HepG2 (cell line): Measurements from ENCODE around the gene PGRMC1. TPM values are rescaled to one million over a fixed set of nuclear protein-coding genes. Genes with fewer than 3 reads are reported as not detected.

ENCODE experiments used
- ESRRA ChIP-seq: sonication (generic); formaldehyde crosslinking; IDR thresholded peaks from 2 replicates; pipeline ENCODE4 v1.5.1; 2020; ENCODE audit warnings: mild to moderate bottlenecking, low read depth, missing genetic modification reagents
- MTA1 ChIP-seq: sonication (generic); formaldehyde crosslinking; IDR thresholded peaks from 2 replicates; pipeline ENCODE4 v1.4.0; 2020; ENCODE audit warnings: missing genetic modification reagents, mild to moderate bottlenecking, borderline replicate concordance
- MTERF4 ChIP-seq: sonication (generic); formaldehyde crosslinking; IDR thresholded peaks from 2 replicates; pipeline ENCODE4 v1.8.0; 2023; ENCODE audit warnings: mild to moderate bottlenecking, missing genetic modification reagents
- STAG1 ChIP-seq: sonication (generic); formaldehyde crosslinking; IDR thresholded peaks from 2 replicates; pipeline ENCODE4 v1.4.0; 2020; ENCODE audit warnings: missing genetic modification reagents
- ZNF33A ChIP-seq: sonication (generic); formaldehyde crosslinking; IDR thresholded peaks from 2 replicates; pipeline ENCODE4 v1.5.1; 2020; ENCODE audit warnings: missing genetic modification reagents, mild to moderate bottlenecking, moderate library complexity, borderline replicate concordance
- ZNF510 ChIP-seq: sonication (generic); formaldehyde crosslinking; IDR thresholded peaks from 2 replicates; pipeline ENCODE4 v1.4.0; 2020; ENCODE audit warnings: low read depth, mild to moderate bottlenecking, missing genetic modification reagents
- polyA plus RNA-seq, 8 experiments: library from polyadenylated mRNA; depleted of rRNA in 3 of 8; stranded (reverse) in 7 of 8; unstranded in 1 of 8; fragments of >200 nt; fragmentation: Illumina TruSeq in 4 of 8; extraction: Trizol in 4 of 8; gene quantifications; 2 replicates each; pipeline versions ENCODE4 v1.2.1 to v1.2.3, GENCODE V29; 2011 to 2016; ENCODE audit warnings: low read depth in 4 of 8, missing spikeins in 1 of 8, mixed read lengths in 1 of 8; ENCODE audit not compliant: insufficient read depth in 1 of 8
- total RNA-seq, 5 experiments: library from RNA; depleted of rRNA; stranded (reverse); fragments of >200 nt; fragmentation: Illumina TruSeq; extraction: Trizol; gene quantifications; 2 replicates each; pipeline ENCODE4 v1.2.3, GENCODE V29; 2016; ENCODE audit warnings: low read depth in 1 of 5
- TF ChIP-seq, protein P1 (sequence below): sonication (generic); formaldehyde crosslinking; IDR thresholded peaks from 2 replicates; pipeline ENCODE4 v1.5.0; 2020; ENCODE audit warnings: mild to moderate bottlenecking, missing genetic modification reagents, borderline replicate concordance
- TF ChIP-seq, protein P2 (sequence below): sonication (generic); formaldehyde crosslinking; IDR thresholded peaks from 2 replicates; pipeline ENCODE4 v1.4.0; 2020; ENCODE audit warnings: mild to moderate bottlenecking, missing genetic modification reagents

Gene PGRMC1
- total and polyA plus RNA-seq, 2 of the 13 experiments (the other 11 are each of a cell fraction or from before 2014, with no cell fraction given), result 44.7 to 124 TPM

GRCh38 chrX:119236623-119237561 is 807 bp downstream of the PGRMC1 start (continued):
- TF ChIP-seq MTERF4 (0 out of 2 replicates have a peak, but pooled peaks have one; percentile 10), ZNF510 (CRISPR knock-in tag) (no peak), ZNF33A (CRISPR knock-in tag) (no peak), ESRRA (CRISPR knock-in tag) (no peak), STAG1 (CRISPR knock-in tag) (no peak), MTA1 (CRISPR knock-in tag) (no peak)
- TF ChIP-seq, protein P1, sequence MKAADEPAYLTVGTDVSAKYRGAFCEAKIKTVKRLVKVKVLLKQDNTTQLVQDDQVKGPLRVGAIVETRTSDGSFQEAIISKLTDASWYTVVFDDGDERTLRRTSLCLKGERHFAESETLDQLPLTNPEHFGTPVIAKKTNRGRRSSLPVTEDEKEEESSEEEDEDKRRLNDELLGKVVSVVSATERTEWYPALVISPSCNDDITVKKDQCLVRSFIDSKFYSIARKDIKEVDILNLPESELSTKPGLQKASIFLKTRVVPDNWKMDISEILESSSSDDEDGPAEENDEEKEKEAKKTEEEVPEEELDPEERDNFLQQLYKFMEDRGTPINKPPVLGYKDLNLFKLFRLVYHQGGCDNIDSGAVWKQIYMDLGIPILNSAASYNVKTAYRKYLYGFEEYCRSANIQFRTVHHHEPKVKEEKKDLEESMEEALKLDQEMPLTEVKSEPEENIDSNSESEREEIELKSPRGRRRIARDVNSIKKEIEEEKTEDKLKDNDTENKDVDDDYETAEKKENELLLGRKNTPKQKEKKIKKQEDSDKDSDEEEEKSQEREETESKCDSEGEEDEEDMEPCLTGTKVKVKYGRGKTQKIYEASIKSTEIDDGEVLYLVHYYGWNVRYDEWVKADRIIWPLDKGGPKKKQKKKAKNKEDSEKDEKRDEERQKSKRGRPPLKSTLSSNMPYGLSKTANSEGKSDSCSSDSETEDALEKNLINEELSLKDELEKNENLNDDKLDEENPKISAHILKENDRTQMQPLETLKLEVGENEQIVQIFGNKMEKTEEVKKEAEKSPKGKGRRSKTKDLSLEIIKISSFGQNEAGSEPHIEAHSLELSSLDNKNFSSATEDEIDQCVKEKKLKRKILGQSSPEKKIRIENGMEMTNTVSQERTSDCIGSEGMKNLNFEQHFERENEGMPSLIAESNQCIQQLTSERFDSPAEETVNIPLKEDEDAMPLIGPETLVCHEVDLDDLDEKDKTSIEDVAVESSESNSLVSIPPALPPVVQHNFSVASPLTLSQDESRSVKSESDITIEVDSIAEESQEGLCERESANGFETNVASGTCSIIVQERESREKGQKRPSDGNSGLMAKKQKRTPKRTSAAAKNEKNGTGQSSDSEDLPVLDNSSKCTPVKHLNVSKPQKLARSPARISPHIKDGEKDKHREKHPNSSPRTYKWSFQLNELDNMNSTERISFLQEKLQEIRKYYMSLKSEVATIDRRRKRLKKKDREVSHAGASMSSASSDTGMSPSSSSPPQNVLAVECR, result peak; percentile 1; the same call in 1 of the 2 replicates
- TF ChIP-seq, protein P2, sequence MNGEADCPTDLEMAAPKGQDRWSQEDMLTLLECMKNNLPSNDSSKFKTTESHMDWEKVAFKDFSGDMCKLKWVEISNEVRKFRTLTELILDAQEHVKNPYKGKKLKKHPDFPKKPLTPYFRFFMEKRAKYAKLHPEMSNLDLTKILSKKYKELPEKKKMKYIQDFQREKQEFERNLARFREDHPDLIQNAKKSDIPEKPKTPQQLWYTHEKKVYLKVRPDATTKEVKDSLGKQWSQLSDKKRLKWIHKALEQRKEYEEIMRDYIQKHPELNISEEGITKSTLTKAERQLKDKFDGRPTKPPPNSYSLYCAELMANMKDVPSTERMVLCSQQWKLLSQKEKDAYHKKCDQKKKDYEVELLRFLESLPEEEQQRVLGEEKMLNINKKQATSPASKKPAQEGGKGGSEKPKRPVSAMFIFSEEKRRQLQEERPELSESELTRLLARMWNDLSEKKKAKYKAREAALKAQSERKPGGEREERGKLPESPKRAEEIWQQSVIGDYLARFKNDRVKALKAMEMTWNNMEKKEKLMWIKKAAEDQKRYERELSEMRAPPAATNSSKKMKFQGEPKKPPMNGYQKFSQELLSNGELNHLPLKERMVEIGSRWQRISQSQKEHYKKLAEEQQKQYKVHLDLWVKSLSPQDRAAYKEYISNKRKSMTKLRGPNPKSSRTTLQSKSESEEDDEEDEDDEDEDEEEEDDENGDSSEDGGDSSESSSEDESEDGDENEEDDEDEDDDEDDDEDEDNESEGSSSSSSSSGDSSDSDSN (CRISPR knock-in tag), result peak; percentile 6; the same call in 1 of the 2 replicates
- TF ChIP-seq, all 625 proteins: peak for 11
